Neural cell (in vitro differentiated cells): ENCODE data around the gene ZDHHC21.

Experiments
- EZH2 ChIP-seq: fragments of 200-600, 300-800 bp; shearing (Covaris generic), sonication (generic); IDR thresholded peaks from 2 replicates; pipeline ENCODE4 v1.6.1; 2014; ENCODE audit warnings: antibody characterized with exemption, low read length, borderline replicate concordance, mild to moderate bottlenecking; ENCODE audit not compliant: insufficient read depth, poor library complexity, severe bottlenecking
- POLR2AphosphoS5 ChIP-seq: IDR thresholded peaks from 2 replicates; pipeline ENCODE4 v1.6.1; 2012
- TAF1 ChIP-seq: IDR thresholded peaks from 2 replicates; pipeline ENCODE4 v1.6.1; 2012; ENCODE audit warnings: low read depth
- TF ChIP-seq, protein P1 (sequence below): fragments of 450-650 bp; IDR thresholded peaks from 2 replicates; pipeline ENCODE4 v1.5.1; 2014; ENCODE audit warnings: antibody characterized with exemption, mild to moderate bottlenecking, moderate library complexity; ENCODE audit not compliant: poor library complexity, severe bottlenecking

DNA sequence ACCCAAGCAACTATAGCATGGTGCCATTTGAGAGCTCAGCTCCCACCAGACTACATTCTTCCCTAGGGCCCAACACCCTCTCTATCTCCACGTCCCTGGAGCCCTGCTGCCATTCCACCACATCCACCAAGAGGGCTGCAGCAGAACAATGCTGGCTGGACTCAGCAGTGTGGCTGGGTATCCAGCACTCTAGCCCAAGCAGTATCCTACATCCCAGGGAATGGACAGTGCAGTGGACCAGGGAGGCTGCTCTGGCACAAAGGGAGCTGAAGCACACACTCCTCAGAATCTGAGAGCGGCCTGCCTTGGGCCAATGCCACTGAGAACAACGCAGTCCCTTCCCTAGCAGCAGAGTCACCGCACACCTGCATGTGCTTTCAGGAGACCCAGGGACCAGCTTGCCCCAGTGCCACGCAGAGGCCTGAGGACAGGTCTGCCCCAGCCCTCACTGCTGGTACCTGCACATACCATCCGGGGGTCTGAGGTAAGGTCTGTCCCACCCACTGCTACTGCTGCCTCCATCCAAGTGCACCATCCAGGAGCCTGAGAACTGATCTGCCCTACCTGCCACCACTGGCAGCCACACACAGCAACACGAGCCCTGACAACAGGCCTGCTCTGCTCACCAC is 95.9 kb downstream of the ZDHHC21 start:
- TF ChIP-seq POLR2AphosphoS5, result no peak
- TF ChIP-seq, protein P1, sequence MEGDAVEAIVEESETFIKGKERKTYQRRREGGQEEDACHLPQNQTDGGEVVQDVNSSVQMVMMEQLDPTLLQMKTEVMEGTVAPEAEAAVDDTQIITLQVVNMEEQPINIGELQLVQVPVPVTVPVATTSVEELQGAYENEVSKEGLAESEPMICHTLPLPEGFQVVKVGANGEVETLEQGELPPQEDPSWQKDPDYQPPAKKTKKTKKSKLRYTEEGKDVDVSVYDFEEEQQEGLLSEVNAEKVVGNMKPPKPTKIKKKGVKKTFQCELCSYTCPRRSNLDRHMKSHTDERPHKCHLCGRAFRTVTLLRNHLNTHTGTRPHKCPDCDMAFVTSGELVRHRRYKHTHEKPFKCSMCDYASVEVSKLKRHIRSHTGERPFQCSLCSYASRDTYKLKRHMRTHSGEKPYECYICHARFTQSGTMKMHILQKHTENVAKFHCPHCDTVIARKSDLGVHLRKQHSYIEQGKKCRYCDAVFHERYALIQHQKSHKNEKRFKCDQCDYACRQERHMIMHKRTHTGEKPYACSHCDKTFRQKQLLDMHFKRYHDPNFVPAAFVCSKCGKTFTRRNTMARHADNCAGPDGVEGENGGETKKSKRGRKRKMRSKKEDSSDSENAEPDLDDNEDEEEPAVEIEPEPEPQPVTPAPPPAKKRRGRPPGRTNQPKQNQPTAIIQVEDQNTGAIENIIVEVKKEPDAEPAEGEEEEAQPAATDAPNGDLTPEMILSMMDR, result no peak
- no peak for TF ChIP-seq TAF1
- no peak for TF ChIP-seq EZH2
